Left ventricle myocardium superior (tissue), 1 donor: ENCODE results near the gene MDFIC. TPM values are rescaled to one million over a fixed set of nuclear protein-coding genes. Genes with fewer than 3 reads are reported as not detected.
A peak's percentile ranks its signal among the peaks of the same experiment; 100 is the strongest.

Source experiments
- ATAC-seq: fragments of 200-7000 bp; cut with Tn5 transposase; one replicate; pipeline ENCODE4 v1.9.1; 2020; ENCODE audit warnings: mild to moderate bottlenecking, moderate library complexity
- DNase-seq: peaks from one replicate; pipeline ENCODE4 v3.0.0-alpha.2; 2020
- intact Hi-C: fragments of 100-400 bp; cut with micrococcal nuclease; formaldehyde crosslinking; loops from one replicate; pipeline ENCODE4 v1.11.0; 2022
- total RNA-seq: library from RNA; stranded (reverse); fragmentation: NEBNext Ultra II Directional; extraction: Animal tissue kit (Norgen Biotek cat#: 25700); gene quantifications from one replicate; pipeline ENCODE4 v1.2.1, GENCODE V29; 2021
- donor health status: DM: no; HTN: yes; CAD: no; lungs with severe emphysema.

Gene MDFIC
- total RNA-seq, 1 donor from 2014 or later: 19.9 TPM

GRCh38 chr7:114943953-114944744 lies 22.3 kb downstream of the MDFIC start:
- DNase-seq: no peak
- intact Hi-C loops: no loop called here
- ATAC-seq: no peak

- DNase-seq (peak; percentile 85), ATAC-seq (peak; percentile 99)
- intact Hi-C loops: no loop called here
Observed at GRCh38 chr7:114944745-114945625, 23.1 kb downstream of the MDFIC start.

GRCh38 chr7:114949231-114949630 lies 27.3 kb downstream of the MDFIC start:
- no peak for ATAC-seq
- intact Hi-C loops: no loop called here

GRCh38 chr7:114952296-114952695 lies 30.4 kb downstream of the MDFIC start:
- DNase-seq: no peak
- no peak for ATAC-seq
- intact Hi-C loops: no loop called here

More at GRCh38 chr7:114949231-114949630, 27.3 kb downstream of the MDFIC start:
- DNase-seq: no peak

GRCh38 chr7:114953724-114954123 lies 31.8 kb downstream of the MDFIC start:
- DNase-seq (no peak), ATAC-seq (no peak)

GRCh38 chr7:114956702-114957101 lies 34.8 kb downstream of the MDFIC start:
- DNase-seq: no peak
- no peak for ATAC-seq
- intact Hi-C loops: no loop called here

More at GRCh38 chr7:114953724-114954123, 31.8 kb downstream of the MDFIC start:
- intact Hi-C loops: no loop called here

- intact Hi-C loops: no loop called here
- no peak for DNase-seq
- no peak for ATAC-seq
Observed at GRCh38 chr7:114957444-114957843, 35.5 kb downstream of the MDFIC start.

GRCh38 chr7:114959931-114960330 lies 38.0 kb downstream of the MDFIC start:
- intact Hi-C loops: no loop called here
- ATAC-seq: no peak
- DNase-seq: no peak

- intact Hi-C loops: no loop called here
- no peak for DNase-seq
- no peak for ATAC-seq
Observed at GRCh38 chr7:114962441-114962840, 40.5 kb downstream of the MDFIC start.

- DNase-seq (no peak), ATAC-seq (no peak)
- intact Hi-C loops: no loop called here
Observed at GRCh38 chr7:114966156-114966555, 44.3 kb downstream of the MDFIC start.

- ATAC-seq (no peak), DNase-seq (no peak)
- intact Hi-C loops: no loop called here
Observed at GRCh38 chr7:114969096-114969495, 47.2 kb downstream of the MDFIC start.

- DNase-seq: no peak
- intact Hi-C loops: no loop called here
- ATAC-seq: no peak
Observed at GRCh38 chr7:114970308-114970707, 48.4 kb downstream of the MDFIC start.

- intact Hi-C loops: no loop called here
- ATAC-seq (no peak), DNase-seq (no peak)
Observed at GRCh38 chr7:114970732-114971131, 48.8 kb downstream of the MDFIC start.

- ATAC-seq (no peak), DNase-seq (no peak)
- intact Hi-C loops: no loop called here
Observed at GRCh38 chr7:114972567-114972966, 50.7 kb downstream of the MDFIC start.

GRCh38 chr7:114973147-114973546 lies 51.3 kb downstream of the MDFIC start:
- ATAC-seq (no peak), DNase-seq (no peak)
- intact Hi-C loops: no loop called here

- DNase-seq: no peak
- no peak for ATAC-seq
- intact Hi-C loops: no loop called here
Observed at GRCh38 chr7:114975401-114975800, 53.5 kb downstream of the MDFIC start.

- DNase-seq: no peak
- intact Hi-C loops: no loop called here
- no peak for ATAC-seq
Observed at GRCh38 chr7:114976666-114977065, 54.8 kb downstream of the MDFIC start.

GRCh38 chr7:114977277-114977676 lies 55.4 kb downstream of the MDFIC start:
- DNase-seq (no peak), ATAC-seq (no peak)
- intact Hi-C loops: no loop called here

- ATAC-seq (peak; percentile 98), DNase-seq (peak; percentile 34)
- intact Hi-C loops: no loop called here
Observed at GRCh38 chr7:114979388-114979787, 57.5 kb downstream of the MDFIC start.

- no peak for DNase-seq
- intact Hi-C loops: no loop called here
- peak; percentile 72 for ATAC-seq
Observed at GRCh38 chr7:114979803-114980507, 58.1 kb downstream of the MDFIC start.
